Vein endothelial cell (primary cell): ENCODE data around the gene CAPN14. TPM values are rescaled to one million over a fixed set of nuclear protein-coding genes. Genes with fewer than 3 reads are reported as not detected.

Experiments
- small RNA-seq: library from RNA; depleted of rRNA; stranded (forward); fragments of <200 nt; gene quantifications from one replicate; pipeline ENCODE3, GENCODE V24; 2012
- total RNA-seq: library from RNA; depleted of rRNA; stranded (reverse); fragments of >200 nt; gene quantifications from 2 replicates; pipeline ENCODE4 v1.2.3, GENCODE V29; 2012

CAPN14 gene, protein sequence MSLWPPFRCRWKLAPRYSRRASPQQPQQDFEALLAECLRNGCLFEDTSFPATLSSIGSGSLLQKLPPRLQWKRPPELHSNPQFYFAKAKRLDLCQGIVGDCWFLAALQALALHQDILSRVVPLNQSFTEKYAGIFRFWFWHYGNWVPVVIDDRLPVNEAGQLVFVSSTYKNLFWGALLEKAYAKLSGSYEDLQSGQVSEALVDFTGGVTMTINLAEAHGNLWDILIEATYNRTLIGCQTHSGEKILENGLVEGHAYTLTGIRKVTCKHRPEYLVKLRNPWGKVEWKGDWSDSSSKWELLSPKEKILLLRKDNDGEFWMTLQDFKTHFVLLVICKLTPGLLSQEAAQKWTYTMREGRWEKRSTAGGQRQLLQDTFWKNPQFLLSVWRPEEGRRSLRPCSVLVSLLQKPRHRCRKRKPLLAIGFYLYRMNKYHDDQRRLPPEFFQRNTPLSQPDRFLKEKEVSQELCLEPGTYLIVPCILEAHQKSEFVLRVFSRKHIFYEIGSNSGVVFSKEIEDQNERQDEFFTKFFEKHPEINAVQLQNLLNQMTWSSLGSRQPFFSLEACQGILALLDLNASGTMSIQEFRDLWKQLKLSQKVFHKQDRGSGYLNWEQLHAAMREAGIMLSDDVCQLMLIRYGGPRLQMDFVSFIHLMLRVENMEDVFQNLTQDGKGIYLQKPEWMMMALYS
- total RNA-seq, result 0.10 TPM in 1 of 2 replicates, not detected in the other

DNA sequence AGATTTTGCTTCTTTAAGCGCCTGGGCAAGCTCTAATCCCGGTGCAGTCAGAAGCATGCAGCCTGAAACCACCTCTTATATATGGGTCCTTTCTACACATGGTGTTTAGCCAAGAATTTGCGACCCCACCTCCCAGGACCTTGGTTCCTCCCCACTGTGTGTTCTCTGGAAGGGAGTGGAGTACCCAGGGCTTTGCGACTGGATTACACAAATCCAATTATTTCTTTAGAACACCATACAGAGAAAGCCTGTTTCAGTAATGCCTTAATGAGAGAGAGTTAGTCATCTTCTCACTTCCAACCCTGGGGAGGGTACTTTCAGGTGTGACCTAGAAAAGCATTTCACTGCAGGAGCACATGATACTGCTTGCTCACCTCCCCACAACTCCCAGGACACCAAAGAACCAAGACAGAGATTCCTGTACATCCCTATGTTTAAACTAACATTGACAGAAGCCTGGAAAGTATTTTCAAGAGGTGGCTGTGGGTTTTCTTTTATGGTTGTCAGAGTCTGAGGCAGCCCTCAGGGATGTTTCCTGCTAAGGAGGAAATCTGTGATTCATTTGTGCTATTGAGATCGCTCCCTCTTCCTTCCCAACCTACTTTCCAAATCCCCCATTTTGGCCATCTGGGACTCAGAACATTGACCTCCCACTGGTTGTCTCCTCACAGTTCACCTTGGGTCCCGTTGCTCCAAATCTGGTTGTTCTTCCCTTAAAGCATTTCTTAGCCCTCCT is at the start of gene CAPN14:
Gene CAPN14 (minus strand): TSS at position 51 of the 736 bp plus-strand sequence. CDS start 12,068 bp downstream, outside the sequence.

DNA sequence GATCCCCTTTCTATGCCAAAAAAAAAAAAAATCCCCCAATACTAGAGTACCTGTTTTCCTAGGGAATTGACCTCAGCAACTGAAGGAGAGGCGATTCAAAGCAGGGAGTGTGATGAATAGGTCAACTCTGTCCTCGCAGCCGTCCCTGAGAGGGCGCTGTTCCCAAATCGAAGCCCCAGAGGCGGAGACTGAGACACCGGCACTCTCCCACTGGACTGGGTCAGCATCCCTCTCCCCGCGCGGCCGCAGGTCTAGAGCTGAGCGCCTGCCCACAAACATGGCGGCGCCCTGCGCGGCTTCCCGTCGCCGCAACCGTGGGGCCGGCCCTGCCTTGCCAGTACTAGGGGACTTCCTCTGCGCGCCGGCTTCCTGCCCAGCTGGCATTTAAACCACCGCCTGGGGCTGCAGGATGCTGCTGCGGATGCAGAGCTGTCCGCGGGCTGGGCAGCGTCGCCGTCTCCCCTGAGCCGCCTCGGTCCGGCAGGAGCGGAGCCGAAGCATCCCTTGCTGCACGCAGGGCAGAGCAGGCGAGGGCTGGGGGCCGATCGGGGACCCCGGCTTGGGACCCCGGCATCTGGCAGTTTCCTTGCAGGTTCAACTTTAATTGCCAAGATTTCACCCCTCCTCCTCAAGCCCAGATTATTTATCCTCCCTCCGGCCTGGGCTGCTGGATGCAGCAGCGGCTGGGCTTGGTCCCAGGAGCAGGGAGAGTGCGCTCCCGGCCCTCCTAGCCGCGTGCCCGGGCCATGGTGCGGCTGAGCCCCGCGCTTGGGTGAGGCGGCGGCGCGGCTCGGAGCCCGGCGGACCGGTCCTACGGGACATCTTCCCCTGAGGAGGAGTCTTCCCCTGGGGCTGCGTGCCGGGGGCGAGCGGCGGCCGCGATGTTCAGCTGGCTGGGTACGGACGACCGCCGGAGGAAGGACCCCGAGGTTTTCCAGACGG is 16.7 kb upstream of the CAPN14 start, which contains the start of gene EHD3:
Gene EHD3 (plus strand): TSS at position 412 of the 942 bp plus-strand sequence. CDS start 470 bp downstream, at position 882.

DNA sequence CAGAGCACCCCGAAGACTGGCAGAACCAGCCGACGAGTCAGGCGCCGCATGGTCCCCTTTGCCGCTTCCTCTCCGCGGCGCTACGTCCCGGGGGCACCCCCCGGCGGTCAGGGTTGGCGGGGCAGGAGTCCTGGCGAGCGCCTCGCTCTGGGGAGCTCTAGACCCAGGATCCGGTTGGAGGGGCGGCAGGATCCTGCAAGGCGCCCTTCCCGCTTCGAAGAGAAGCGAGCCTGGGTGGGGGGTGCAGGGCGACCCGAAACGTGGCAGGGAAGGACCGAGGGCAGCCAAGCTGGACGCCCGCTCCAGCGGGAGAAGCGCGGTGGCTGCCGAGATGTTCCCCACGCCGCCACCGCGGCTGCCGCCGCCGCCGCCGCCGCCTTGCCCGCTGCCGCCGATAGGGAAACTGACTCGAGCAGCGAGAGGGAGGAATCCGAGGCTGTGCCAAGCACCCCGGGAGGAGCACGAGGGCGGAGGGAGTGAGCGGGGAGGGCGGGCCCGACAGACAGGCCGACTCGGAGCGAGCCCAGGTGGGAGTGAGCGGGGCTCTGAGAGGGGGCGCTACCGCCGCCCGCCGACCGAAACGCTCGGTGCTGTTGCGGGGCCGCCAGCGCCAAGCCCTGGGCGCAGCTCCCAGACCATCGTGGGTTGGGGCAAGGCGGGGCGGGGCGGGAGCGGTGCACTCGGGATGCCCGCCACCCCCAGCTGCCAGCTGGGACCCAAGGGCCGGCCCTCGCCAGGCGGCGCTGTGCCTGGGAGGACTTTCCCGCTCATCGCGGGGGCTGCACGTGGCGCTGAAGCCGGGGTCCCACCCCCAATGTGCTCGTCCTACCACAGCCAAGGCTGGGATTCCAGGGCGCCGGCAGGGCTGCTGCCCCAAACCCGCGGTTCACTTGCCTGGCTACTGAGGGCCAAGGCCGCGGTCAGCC is 79.0 kb downstream of the CAPN14 start, which contains the start of gene GALNT14:
Gene GALNT14 (minus strand): TSS at position 404 of the 926 bp plus-strand sequence. CDS start 354 bp downstream, at position 50.

Small RNAs within 50 kb of the gene (small RNA-seq; reads per million reads assigned to genes)
- not detected for gene RNA5SP90

Other genes starting within 250 kb of the CAPN14 start
- gene GALNT14, start 79.1 kb downstream of the CAPN14 start, total RNA-seq, result 0.57 TPM in 1 of 2 replicates, not detected in the other
- gene EHD3, start 16.6 kb upstream of the CAPN14 start, total RNA-seq, result 4.9 and 5.2 TPM in 2 replicates
- not detected in 2 replicates for gene XDH, start 197.2 kb upstream of the CAPN14 start, total RNA-seq